ENCODE data around the gene MAP4K3.

- TF ChIP-seq CTCF (conservative IDR thresholded peaks at IDR 0.05; ENCODE audit: low read depth, low read length), result no peak
- no peak for TF ChIP-seq ELK1 (IDR thresholded peaks at IDR 0.05; ENCODE audit: borderline replicate concordance, low read depth, low read length)
- TF ChIP-seq USF2 (IDR thresholded peaks at IDR 0.05; ENCODE audit: low read depth, low read length), result no peak
- TF ChIP-seq RFX5 (IDR thresholded peaks at IDR 0.05; ENCODE audit: low read depth, low read length), result no peak
- peak; percentile 14 for TF ChIP-seq RCOR1 (IDR thresholded peaks at IDR 0.05; ENCODE audit: insufficient replicate concordance, low read length)
- TF ChIP-seq MXI1 (IDR thresholded peaks at IDR 0.05; ENCODE audit: borderline replicate concordance, low read depth, low read length), result no peak
- peak; percentile 72 for TF ChIP-seq CEBPB (IDR thresholded peaks at IDR 0.05; ENCODE audit: low read depth, low read length)
- peak; percentile 70 for TF ChIP-seq BHLHE40 (IDR thresholded peaks at IDR 0.05; ENCODE audit: low read depth, low read length)
- no peak for TF ChIP-seq NFE2L2 (IDR thresholded peaks at IDR 0.05; ENCODE audit: low read depth, low read length)
- TF ChIP-seq POLR2A (IDR thresholded peaks at IDR 0.05; ENCODE audit: low read depth, low read length), result no peak
- no peak for TF ChIP-seq SMC3 (IDR thresholded peaks at IDR 0.05; ENCODE audit: low read depth, low read length)
- TF ChIP-seq CHD1 (IDR thresholded peaks at IDR 0.05; ENCODE audit: low read depth, low read length), result peak; percentile 74; the same call in 1 of the 2 replicates
- no peak for TF ChIP-seq MAZ (IDR thresholded peaks at IDR 0.05; ENCODE audit: borderline replicate concordance, low read depth, low read length)
- no peak for TF ChIP-seq RAD21 (IDR thresholded peaks at IDR 0.05; ENCODE audit: low read length)
Measured at GRCh38 chr2:39411181-39411944, 25.7 kb downstream of the MAP4K3 start.

Data from IMR-90 (cell line).